HFFc6 (cell line): Measurements from ENCODE around the gene MAP3K5. TPM values are rescaled to one million over a fixed set of nuclear protein-coding genes. Genes with fewer than 3 reads are reported as not detected.

ENCODE experiments used
- DNase-seq: peaks from one replicate; pipeline ENCODE4 v3.0.0-alpha.2; 2018
- H3K27ac Mint-ChIP-seq: 2 replicates; pipeline ENCODE4 v1.8.0; 2020; ENCODE audit warnings: mild to moderate bottlenecking, mixed read lengths
- H3K27me3 Mint-ChIP-seq: 2 replicates; pipeline ENCODE4 v1.8.0; 2021; ENCODE audit warnings: mild to moderate bottlenecking, moderate library complexity, mixed read lengths; ENCODE audit not compliant: insufficient read depth
- H3K36me3 Mint-ChIP-seq: 2 replicates; pipeline ENCODE4 v1.8.0; 2021; ENCODE audit warnings: low read depth, mixed read lengths
- H3K4me1 Mint-ChIP-seq: 2 replicates; pipeline ENCODE4 v1.8.0; 2020; ENCODE audit warnings: low read depth, mixed read lengths
- H3K4me3 Mint-ChIP-seq: 2 replicates; pipeline ENCODE4 v1.8.0; 2020; ENCODE audit warnings: mild to moderate bottlenecking, moderate library complexity, mixed read lengths
- H3K9me3 Mint-ChIP-seq: 2 replicates; pipeline ENCODE4 v1.8.0; 2020; ENCODE audit warnings: mild to moderate bottlenecking, mixed read lengths
- total RNA-seq, 6 experiments: library from RNA; stranded (reverse); fragmentation: NEBNext Ultra II Directional; extraction: Animal tissue kit (Norgen Biotek cat#: 25700); gene quantifications; 2 replicates in 1 of 6; 3 replicates in 5 of 6; pipeline ENCODE4 v1.2.3, GENCODE V29; 2021
- TF ChIP-seq, protein P1 (sequence below): fragments of 200-600 bp; sonication (generic); IDR thresholded peaks from 2 replicates; pipeline ENCODE4 v1.5.0; 2021; ENCODE audit warnings: antibody characterized with exemption, mild to moderate bottlenecking

Gene MAP3K5
- total RNA-seq, 6 experiments from 2014 or later = 11.9 to 22.2 (median 19.1) TPM

DNA sequence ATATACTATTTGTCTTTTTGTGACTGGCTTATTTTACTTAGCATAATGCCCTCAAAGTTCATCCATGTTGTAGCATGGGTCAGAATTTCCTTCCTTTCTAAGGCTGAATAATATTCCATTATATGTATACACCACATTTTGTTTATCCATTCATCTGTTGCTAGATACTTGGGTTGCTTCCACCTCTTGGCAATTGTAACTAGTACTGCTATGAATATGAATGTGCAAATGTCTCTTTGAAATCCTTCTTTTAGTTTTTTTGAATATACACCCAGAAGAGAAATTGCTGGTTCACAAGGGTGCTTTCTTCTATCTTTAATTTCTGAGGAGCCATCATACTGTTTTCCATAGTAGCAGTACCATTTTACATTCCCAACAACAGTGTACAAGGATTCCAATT is 220.8 kb downstream of the MAP3K5 start:
- TF ChIP-seq, protein P1, sequence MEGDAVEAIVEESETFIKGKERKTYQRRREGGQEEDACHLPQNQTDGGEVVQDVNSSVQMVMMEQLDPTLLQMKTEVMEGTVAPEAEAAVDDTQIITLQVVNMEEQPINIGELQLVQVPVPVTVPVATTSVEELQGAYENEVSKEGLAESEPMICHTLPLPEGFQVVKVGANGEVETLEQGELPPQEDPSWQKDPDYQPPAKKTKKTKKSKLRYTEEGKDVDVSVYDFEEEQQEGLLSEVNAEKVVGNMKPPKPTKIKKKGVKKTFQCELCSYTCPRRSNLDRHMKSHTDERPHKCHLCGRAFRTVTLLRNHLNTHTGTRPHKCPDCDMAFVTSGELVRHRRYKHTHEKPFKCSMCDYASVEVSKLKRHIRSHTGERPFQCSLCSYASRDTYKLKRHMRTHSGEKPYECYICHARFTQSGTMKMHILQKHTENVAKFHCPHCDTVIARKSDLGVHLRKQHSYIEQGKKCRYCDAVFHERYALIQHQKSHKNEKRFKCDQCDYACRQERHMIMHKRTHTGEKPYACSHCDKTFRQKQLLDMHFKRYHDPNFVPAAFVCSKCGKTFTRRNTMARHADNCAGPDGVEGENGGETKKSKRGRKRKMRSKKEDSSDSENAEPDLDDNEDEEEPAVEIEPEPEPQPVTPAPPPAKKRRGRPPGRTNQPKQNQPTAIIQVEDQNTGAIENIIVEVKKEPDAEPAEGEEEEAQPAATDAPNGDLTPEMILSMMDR = no peak
- peaks cover 44% of the 10 kb centered on the region for H3K36me3 Mint-ChIP-seq
- H3K4me3 Mint-ChIP-seq = no peak overlapping the region
- no peak for DNase-seq
- H3K27ac Mint-ChIP-seq = no peak overlapping the region
- H3K27me3 Mint-ChIP-seq = no peaks in the 10 kb centered on the region
- H3K4me1 Mint-ChIP-seq = no peaks in the 10 kb centered on the region
- H3K9me3 Mint-ChIP-seq = no peaks in the 10 kb centered on the region

DNA sequence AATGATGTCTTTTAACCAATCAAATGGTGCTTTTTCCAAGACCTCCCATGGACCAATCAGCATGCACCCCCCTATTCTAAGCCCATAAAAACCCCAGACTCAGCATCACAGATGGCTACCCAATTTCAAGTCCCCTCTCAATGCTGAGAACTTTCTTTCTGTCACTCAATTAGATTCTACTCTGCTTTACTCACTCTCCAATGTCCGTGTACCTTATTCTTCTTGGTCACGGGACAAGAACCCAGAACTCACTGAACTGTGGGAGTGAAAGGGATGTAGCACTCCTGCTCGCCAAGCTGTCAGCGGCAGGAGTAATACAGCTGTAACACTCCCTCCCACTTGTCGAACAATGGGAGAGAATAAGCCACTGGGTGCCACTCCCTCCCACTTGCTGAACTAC is 221.2 kb downstream of the MAP3K5 start:
- TF ChIP-seq, protein P1 = no peak

DNA sequence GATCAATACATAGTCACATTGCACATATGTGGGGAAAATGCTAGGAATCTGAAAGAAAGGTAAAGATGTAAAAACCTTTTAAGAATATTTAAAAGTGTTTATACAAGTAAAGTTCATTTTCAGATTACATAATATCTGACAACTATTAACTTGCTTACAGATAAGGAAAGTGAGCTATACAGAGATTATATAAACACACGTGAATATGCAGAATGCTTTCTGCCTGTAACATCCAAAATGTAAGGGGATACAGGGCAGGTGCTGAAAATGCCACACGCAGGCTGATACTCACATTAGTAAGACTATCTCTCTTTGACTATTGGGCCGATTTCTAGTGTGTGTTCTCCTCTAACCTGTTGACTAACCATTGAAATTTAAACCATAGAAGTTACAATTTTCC is 224.1 kb downstream of the MAP3K5 start:
- no peaks in the 10 kb centered on the region for H3K4me1 Mint-ChIP-seq
- no peaks in the 10 kb centered on the region for H3K9me3 Mint-ChIP-seq
- TF ChIP-seq, protein P1 = no peak
- H3K27me3 Mint-ChIP-seq = no peaks in the 10 kb centered on the region
- no peak overlapping the region for H3K4me3 Mint-ChIP-seq
- peaks cover 33% of the 10 kb centered on the region for H3K36me3 Mint-ChIP-seq
- no peak overlapping the region for H3K27ac Mint-ChIP-seq
- no peak for DNase-seq

More for the DNA sequence above, 221.2 kb downstream of the MAP3K5 start:
- no peaks in the 10 kb centered on the region for H3K9me3 Mint-ChIP-seq
- no peaks in the 10 kb centered on the region for H3K4me1 Mint-ChIP-seq
- H3K36me3 Mint-ChIP-seq = peaks cover 46% of the 10 kb centered on the region
- H3K4me3 Mint-ChIP-seq = no peak overlapping the region
- no peak for DNase-seq
- no peaks in the 10 kb centered on the region for H3K27me3 Mint-ChIP-seq
- H3K27ac Mint-ChIP-seq = no peak overlapping the region

DNA sequence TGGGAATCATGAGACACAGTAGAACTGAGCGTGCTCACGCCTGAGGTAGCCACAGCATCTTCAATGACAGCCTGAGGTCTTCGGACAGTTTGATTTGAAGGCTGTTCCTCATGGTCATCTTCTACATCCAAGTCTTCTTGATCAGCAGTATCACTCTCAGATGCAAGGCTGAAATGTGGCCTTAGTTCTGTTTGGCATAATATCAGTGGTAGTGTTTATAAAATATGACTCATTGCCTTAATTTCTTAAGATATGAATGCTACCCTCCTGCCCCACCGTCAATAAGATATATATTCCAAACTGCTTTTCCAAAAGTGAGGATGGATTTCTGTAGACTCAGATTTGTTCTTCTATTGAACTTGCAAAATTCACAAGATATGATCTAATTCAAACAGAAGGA is 224.6 kb downstream of the MAP3K5 start:
- DNase-seq = no peak
- no peak overlapping the region for H3K27ac Mint-ChIP-seq
- no peaks in the 10 kb centered on the region for H3K27me3 Mint-ChIP-seq
- H3K9me3 Mint-ChIP-seq = no peaks in the 10 kb centered on the region
- TF ChIP-seq, protein P1 = no peak
- peaks cover 28% of the 10 kb centered on the region for H3K36me3 Mint-ChIP-seq
- H3K4me1 Mint-ChIP-seq = no peaks in the 10 kb centered on the region
- H3K4me3 Mint-ChIP-seq = no peak overlapping the region

DNA sequence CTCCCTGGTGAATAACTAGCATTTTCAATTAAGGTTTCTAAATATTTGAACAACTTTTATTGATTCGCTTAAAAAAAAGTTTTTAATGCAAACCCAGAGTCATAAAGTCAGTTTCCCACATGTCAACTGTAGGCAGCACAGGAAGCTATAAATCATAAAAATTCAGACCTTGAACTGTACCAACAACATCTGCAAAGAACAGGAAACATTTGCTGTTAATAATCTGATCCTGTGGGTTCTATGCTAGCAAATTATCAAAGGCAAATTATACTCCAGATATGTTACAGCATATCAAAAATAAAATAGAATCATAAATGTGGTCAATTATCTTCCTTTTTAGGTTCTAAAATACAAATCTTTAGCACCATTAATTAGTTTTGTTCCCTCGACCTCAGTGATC is 225.4 kb downstream of the MAP3K5 start:
- TF ChIP-seq, protein P1 = no peak
- H3K4me1 Mint-ChIP-seq = no peaks in the 10 kb centered on the region
- no peaks in the 10 kb centered on the region for H3K9me3 Mint-ChIP-seq
- no peak for DNase-seq
- no peak overlapping the region for H3K4me3 Mint-ChIP-seq
- no peak overlapping the region for H3K27ac Mint-ChIP-seq
- peaks cover 25% of the 10 kb centered on the region for H3K36me3 Mint-ChIP-seq
- H3K27me3 Mint-ChIP-seq = no peaks in the 10 kb centered on the region

DNA sequence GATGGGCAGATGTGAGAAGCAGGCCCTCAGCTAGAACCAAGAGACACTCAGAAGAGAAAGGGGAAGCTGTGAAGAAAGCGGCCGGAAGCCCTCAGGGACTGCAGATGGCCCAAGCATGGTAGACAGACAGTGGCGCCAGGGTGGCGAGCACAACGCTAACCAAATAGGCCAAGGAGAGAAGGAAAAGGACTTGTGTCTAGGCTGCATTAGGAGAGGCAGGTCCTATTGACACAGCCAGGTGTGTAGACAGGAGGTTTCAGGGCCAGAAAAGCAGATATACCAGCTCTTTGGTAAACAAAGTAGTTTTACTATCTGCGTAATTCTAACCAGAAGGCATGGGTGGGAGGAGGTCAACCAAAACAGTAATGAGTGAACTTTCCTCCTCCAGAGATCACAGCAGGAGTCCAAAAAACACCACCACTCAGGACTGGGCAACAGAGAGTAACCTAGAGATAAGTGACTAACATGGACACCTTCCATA is 226.2 kb downstream of the MAP3K5 start:
- TF ChIP-seq, protein P1 = no peak
- Mint-ChIP-seq H3K4me3 (no peak overlapping the region), H3K27me3 (no peaks in the 10 kb centered on the region), H3K4me1 (no peaks in the 10 kb centered on the region), H3K9me3 (no peaks in the 10 kb centered on the region), H3K27ac (no peak overlapping the region), H3K36me3 (peaks cover 17% of the 10 kb centered on the region)
- DNase-seq = no peak
